Uterus (tissue), 2 donors: ENCODE results near the gene IL12B.

Source experiments
- POLR2A ChIP-seq, 2 donors: fragments of 450-650 bp; IDR thresholded peaks; one replicate each; pipeline ENCODE4 v1.6.1; 2016; ENCODE audit warnings: antibody characterized with exemption in 2 of 2, mild to moderate bottlenecking in 1 of 2, moderate library complexity in 1 of 2
- TF ChIP-seq, protein P1 (sequence below), 4 experiments: fragments of 200-600 bp in 2 of 4; fragments of 450-650 bp in 2 of 4; sonication (generic) in 2 of 4; IDR thresholded peaks; one replicate each; pipeline ENCODE4 v1.5.1; 2016 to 2019; ENCODE audit warnings: antibody characterized with exemption in 4 of 4, mild to moderate bottlenecking in 2 of 4, moderate library complexity in 1 of 4

DNA sequence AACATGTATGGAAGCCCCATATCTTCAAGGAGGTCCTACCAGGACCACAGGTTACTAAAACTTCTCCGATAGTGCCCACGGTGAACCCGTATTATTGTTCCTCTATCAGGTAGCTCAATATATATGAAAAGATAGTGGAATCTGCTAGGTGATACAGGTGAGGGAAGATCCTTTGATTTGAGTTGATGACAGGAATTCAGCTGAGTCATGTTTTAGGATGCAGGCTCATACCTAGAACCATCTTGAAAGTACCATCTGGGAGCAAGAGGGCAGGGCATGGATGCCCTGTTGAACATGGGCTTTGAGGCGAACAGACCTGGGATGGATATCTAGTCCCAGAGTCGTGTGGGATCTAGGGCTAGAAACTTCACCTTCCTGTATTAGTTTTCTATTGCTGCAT, 35.4 kb downstream of the IL12B start:
- TF ChIP-seq, protein P1, sequence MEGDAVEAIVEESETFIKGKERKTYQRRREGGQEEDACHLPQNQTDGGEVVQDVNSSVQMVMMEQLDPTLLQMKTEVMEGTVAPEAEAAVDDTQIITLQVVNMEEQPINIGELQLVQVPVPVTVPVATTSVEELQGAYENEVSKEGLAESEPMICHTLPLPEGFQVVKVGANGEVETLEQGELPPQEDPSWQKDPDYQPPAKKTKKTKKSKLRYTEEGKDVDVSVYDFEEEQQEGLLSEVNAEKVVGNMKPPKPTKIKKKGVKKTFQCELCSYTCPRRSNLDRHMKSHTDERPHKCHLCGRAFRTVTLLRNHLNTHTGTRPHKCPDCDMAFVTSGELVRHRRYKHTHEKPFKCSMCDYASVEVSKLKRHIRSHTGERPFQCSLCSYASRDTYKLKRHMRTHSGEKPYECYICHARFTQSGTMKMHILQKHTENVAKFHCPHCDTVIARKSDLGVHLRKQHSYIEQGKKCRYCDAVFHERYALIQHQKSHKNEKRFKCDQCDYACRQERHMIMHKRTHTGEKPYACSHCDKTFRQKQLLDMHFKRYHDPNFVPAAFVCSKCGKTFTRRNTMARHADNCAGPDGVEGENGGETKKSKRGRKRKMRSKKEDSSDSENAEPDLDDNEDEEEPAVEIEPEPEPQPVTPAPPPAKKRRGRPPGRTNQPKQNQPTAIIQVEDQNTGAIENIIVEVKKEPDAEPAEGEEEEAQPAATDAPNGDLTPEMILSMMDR (IDR thresholded peaks at IDR 0.05), result no peak
- no peak for TF ChIP-seq POLR2A (IDR thresholded peaks at IDR 0.05)
